Measurements from ENCODE around the gene SNTB2. TPM values are rescaled to one million over a fixed set of nuclear protein-coding genes. Genes with fewer than 3 reads are reported as not detected.

The SNTB2 gene
- total and polyA plus RNA-seq, 9 of the 15 experiments (the other 6 are each of a cell fraction or from before 2014, with no cell fraction given): 1.2 to 13.7 (median 5.7) TPM

DNA sequence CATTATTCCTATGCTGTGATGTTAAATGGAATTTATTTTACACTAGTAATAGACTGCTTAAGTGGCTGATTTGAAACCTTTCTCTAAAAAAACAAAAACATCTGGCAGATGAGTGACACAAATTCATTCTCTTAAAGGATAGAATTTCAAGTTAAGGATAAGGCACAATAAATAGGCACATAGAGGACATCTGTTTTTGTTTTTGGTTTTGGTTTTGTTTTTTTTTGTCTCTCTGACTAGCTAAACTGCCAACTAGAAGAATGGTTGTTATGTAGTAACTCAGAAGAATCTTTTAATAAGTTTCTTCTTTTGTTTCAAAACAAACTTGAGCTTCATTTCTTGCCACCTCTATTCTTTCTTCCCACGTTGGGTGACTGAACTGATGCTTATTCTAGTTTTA, 119.1 kb downstream of the SNTB2 start (continued):
- TF ChIP-seq, protein P1, sequence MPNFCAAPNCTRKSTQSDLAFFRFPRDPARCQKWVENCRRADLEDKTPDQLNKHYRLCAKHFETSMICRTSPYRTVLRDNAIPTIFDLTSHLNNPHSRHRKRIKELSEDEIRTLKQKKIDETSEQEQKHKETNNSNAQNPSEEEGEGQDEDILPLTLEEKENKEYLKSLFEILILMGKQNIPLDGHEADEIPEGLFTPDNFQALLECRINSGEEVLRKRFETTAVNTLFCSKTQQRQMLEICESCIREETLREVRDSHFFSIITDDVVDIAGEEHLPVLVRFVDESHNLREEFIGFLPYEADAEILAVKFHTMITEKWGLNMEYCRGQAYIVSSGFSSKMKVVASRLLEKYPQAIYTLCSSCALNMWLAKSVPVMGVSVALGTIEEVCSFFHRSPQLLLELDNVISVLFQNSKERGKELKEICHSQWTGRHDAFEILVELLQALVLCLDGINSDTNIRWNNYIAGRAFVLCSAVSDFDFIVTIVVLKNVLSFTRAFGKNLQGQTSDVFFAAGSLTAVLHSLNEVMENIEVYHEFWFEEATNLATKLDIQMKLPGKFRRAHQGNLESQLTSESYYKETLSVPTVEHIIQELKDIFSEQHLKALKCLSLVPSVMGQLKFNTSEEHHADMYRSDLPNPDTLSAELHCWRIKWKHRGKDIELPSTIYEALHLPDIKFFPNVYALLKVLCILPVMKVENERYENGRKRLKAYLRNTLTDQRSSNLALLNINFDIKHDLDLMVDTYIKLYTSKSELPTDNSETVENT (CRISPR knock-in tag; IDR thresholded peaks at IDR 0.05): no peak
- no peak for TF ChIP-seq ZNF764 (CRISPR knock-in tag; IDR thresholded peaks at IDR 0.05; ENCODE audit: low read depth)

DNA sequence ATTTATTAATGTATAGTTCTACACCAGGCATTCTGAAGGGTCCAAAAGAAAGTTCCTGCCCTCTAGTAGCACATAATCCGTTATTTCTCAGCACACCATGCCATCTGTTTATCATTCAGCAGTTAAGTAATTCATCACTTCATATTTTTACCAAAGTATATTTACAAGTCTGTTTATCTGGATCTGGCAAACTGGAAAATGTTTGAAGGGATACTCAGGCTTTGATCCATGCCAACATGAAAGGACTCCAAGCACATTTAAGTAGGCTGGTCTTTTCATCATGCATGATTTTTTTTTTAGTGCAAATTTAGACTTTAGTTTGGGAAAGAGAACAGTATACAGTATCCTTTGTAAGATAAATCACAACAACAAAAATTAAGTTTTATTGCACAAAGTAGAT, 120.1 kb downstream of the SNTB2 start:
- no peak overlapping the region for H2AFZ ChIP-seq (ENCODE audit: low read depth, low read length)
- DNase-seq (ENCODE audit: extremely low read depth in 1 of 4, low spot score in 3 of 4): no peak
- ChIA-PET CTCF (ENCODE audit: low intra/inter-chr PET ratio) (no interaction called here), POLR2A (no interaction called here)
- no TSS peak for BruUV-seq (replicated peaks)
- ATAC-seq: no peak
- intact Hi-C loops (cut with micrococcal nuclease): loop anchor here (10.0 kb wide), 1 partner anchor 462 kb away; the partner anchor contains the start of gene TANGO6
- no peaks in the 10 kb centered on the region for H3K9me1 ChIP-seq (ENCODE audit: control insufficient read depth, insufficient read depth, low read length)
- no peak overlapping the region for H3K4me3 ChIP-seq
- 0 out of 2 replicates have a peak, but pooled peaks cover 3% of the 10 kb centered on the region for H4K20me1 ChIP-seq (replicated peaks; ENCODE audit: control insufficient read depth, insufficient read depth, low read length)
- H3K36me3 ChIP-seq (ENCODE audit: control insufficient read depth, insufficient read depth, low read length): no peaks in the 10 kb centered on the region
- H3K9ac ChIP-seq (ENCODE audit: insufficient read depth in 1 of 2, low read depth in 2 of 2, low read length in 2 of 2): no peak overlapping the region
- H3K79me2 ChIP-seq (ENCODE audit: control insufficient read depth, insufficient read depth, low read length): peaks cover 10% of the 10 kb centered on the region
- H3K27ac ChIP-seq (ENCODE audit: extremely low read depth, low read depth, low read length): no peak overlapping the region
- FAIRE-seq: no peak
- H3K9me3 ChIP-seq (replicated peaks; ENCODE audit: control insufficient read depth, insufficient read depth, low read depth, low read length): no peaks in the 10 kb centered on the region
- peaks cover 2 to 10% of the 10 kb centered on the region in 2 experiments; a peak in 3 of 5 replicates for H3K4me1 ChIP-seq (replicated peaks in 1 of 2; ENCODE audit: control insufficient read depth in 2 of 2, insufficient read depth in 2 of 2, low read length in 2 of 2)
- H3K4me2 ChIP-seq (ENCODE audit: insufficient read depth, low read length): no peak overlapping the region
- in situ Hi-C loops (cut with MboI): no loop called here
- TF ChIP-seq POLR2B (IDR thresholded peaks at IDR 0.05; ENCODE audit: low read depth, partially characterized antibody) (no peak), MAFF (IDR thresholded peaks at IDR 0.05; ENCODE audit: low read length) (no peak)
- WGBS (ENCODE audit: insufficient coverage, low coverage, missing lambda C conversion rate): 21% methylated on average over 1 of the region's 1 CpG
- no peaks in the 10 kb centered on the region for H3K27me3 ChIP-seq (ENCODE audit: control insufficient read depth in 2 of 2, insufficient read depth in 2 of 2, low read length in 2 of 2)

Data from K562 (cell line).